GM21717 (cell line): ENCODE data around the gene CSNK1G1.
"Not testable (repeated sequence)": the region's sequence is repeated elsewhere in the genome, so short reads cannot be mapped to it uniquely, and the experiment has no call there.

ENCODE experiments used
- ATAC-seq: cut with Tn5 transposase; IDR thresholded peaks from one replicate; pipeline ENCODE4 v1.9.1; 2021; ENCODE audit warnings: mild to moderate bottlenecking, moderate library complexity; ENCODE audit not compliant: unreplicated experiment

The CSNK1G1 gene

DNA sequence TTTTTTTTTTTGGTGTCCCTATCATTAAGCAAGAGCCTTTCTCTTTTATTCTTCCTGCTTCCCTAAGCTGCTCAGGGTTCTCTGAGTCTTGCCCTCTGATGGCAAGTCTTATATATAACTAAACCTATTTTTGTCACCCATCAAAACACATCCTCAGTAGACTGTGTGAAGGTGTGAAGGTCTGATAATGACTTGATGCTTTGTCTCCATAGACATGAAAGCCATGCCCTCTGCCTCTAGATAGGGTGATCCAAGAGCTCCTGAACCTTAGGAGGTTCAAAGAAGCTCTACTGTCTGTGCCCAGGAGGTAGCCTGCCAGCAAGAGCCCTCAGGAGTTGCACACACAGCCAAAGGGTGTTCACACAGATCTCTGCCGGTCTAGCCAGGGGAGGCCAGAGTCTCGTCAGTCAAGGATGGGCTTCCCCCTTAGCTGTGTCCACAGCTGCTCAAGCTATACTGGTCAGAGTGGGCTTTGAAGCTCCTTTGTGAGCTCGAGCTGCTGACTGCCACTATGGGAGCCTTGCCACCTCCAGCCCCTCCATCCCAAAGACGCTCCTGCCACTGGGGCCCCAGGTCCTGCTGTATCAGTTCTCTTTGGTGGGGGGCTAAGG, 217.5 kb downstream of the CSNK1G1 start:
- no peak for ATAC-seq

DNA sequence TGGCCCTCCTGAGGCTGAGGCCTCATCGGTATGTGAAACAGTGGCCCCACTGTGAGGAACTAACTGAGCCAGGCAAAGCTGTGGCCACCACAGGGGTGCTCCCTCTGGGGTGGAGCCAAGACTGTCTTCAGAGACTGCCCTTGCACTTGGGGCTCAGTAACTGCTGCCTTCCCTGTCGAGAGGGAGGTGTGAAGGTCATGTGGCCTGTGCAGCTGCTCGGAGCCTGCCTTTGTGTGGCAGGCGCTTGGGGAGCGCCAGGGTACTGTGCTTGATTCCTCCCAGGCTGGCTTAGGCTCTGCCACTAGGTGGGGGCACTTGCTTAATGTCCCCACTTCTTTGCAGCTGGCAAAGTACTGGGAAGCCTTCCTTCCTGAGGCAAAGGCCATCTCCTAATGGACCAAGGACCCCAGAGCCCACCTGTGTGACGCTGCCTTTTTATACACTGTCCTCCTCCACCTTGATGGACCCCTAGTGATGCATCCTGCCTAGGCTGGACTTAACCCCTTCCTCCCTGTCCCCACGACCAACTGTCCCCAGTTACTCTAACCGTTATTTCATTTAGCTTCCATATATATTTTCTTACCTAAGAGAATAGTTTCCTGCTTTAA, 218.6 kb downstream of the CSNK1G1 start:
- no peak for ATAC-seq

- ATAC-seq = no peak
Observed at GRCh38 chr15:64136347-64136746, 219.6 kb downstream of the CSNK1G1 start.

DNA sequence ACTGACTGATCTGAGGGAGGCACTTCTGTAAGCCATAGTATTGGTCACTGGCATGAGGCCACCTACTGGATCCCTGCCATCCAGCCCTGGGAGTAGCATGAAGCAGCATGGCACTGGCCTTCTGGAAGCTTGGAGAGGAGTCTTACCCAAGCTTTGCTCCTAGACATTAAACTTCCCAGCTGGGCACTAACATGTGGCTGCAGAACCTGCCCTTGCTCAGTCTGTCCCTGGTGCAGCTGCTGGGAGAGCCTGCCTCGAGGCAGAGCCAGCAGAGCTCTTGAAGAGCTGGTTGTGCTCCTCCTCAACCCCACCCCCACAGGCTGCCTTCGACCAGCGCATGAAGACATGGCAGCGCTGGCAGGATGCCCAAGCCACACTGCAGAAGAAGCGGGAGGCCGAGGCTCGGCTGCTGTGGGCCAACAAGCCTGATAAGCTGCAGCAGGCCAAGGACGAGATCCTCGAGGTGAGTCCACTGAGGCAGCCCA, 221.6 kb downstream of the CSNK1G1 start:
- ATAC-seq = no peak

GRCh38 chr15:64133623-64134344, 222.2 kb downstream of the CSNK1G1 start:
- ATAC-seq = no peak

DNA sequence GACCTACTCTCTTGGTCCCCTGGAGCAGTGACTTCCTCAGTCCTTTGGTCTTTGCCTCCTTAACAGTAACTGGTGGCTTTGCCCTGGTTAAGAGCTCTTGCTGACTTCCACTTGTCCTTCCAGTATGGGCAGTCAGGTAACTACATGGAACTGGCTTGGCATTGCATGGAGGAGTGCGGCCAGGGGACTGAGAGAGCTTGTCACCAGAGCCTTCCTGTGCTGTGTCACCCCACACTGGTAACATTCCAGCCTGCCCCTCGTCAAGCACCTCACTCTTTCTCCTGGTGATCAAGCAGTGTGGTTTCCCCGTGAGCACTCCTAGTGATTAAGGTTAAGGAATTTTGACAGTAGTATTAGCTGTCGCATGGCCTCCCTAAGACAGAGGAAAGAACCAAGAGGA, 223.8 kb downstream of the CSNK1G1 start:
- no peak for ATAC-seq

DNA sequence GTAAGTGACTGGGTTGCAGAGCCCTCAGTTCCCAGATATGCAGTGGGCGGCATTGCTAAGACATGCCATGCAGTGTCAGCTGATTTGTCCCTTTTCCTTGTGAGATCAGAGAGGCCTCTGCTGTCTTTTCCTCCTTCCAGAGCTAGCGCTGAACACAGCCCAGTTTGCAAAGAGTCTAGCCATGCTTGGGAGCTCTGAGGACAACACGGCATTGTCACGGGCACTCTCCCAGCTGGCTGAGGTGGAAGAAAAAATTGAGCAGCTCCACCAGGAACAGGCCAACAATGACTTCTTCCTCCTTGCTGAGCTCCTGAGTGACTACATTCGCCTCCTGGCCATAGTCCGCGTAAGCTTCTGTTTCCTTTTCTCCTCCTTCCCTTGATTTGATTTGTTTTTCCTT, 224.4 kb downstream of the CSNK1G1 start:
- no peak for ATAC-seq

- no peak for ATAC-seq
Observed at GRCh38 chr15:64130159-64130558, 225.8 kb downstream of the CSNK1G1 start.

DNA sequence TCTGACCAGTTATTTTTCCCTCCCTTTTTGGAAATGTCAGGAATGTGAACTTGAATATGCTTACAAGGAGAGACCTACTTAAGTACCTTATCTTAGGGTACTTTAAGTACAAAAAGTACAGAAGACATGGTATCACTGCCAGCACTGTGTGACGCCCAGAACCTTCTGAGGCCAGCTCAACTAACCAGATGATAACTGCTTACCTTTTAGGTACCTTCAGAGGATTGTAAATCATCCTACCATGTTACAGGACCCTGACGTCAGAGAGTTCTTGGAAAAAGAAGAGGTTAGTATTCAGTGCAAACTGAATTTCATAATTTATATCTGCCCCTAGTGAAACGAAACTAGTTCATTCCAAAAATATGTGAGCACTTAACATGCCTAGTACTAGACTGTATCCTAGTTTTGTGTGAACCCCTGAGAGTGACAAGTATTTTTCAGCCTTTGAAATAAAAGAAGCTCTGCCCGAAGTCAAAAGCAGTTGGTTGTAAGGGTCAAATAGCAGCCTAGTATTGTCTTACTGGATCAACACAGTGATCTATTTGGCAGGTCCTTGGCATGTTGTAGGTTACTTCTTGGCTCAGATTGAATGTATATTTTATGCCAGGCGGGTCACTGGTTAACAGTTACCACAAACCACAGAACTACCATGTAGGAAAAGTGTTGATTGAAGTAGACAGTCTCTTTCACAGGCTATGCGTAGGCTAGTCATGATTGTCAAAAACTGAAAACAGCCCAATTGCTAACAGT, 228.3 kb downstream of the CSNK1G1 start:
- ATAC-seq = no peak

- ATAC-seq = no peak
Observed at GRCh38 chr15:64125978-64126377, 230.0 kb downstream of the CSNK1G1 start.

- ATAC-seq = no peak
Observed at GRCh38 chr15:64122936-64123351, 233.0 kb downstream of the CSNK1G1 start.

GRCh38 chr15:64122444-64122843, 233.5 kb downstream of the CSNK1G1 start:
- ATAC-seq = no peak

GRCh38 chr15:64121614-64122013, 234.4 kb downstream of the CSNK1G1 start:
- ATAC-seq = no peak

- not testable (repeated sequence) for ATAC-seq
Observed at GRCh38 chr15:64120322-64120721, 235.7 kb downstream of the CSNK1G1 start.

DNA sequence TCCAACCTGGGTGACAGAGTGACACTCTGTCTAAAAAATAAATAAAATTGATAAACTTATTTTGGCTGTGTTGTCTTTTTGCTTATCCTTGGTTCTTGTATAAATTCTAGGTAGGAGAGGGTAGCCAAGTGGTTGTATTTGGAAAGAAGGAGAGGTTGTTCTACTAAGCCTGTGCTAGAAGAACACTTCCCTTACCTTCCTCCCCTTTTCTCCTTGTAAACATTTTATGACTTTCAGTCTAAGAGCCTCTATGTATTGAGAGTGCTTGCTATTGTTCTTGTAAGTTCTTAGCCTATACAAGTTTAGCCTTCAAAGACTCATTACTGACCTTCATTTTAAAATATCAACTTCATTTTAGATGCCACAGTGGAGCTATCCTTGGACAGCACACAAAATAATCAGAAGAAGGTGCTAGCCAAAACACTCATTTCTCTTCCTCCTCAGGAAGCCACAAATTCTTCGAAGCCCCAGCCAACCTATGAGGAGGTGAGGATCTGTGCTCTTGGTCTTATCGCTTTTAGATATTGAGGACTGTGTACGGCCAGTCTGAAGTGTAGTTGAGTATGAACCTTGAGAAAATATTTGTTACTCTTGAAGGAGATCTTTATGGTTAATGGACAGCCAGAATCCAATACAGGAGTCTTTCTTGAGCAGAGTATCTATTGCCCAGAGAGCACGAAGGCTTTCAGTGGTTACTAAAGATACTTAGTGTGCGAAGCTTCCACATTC, 238.1 kb downstream of the CSNK1G1 start:
- no peak for ATAC-seq
